A375 (cell line): ENCODE data around the gene WDR64. TPM values are rescaled to one million over a fixed set of nuclear protein-coding genes. Genes with fewer than 3 reads are reported as not detected.

Experiments used
- total RNA-seq: library from RNA; depleted of rRNA; stranded (reverse); fragments of >200 nt; shearing (Covaris generic); gene quantifications from 2 replicates; pipeline ENCODE4 v1.2.3, GENCODE V29; 2014; rRNA removed

Gene WDR64
- not detected in 2 replicates for total RNA-seq

DNA sequence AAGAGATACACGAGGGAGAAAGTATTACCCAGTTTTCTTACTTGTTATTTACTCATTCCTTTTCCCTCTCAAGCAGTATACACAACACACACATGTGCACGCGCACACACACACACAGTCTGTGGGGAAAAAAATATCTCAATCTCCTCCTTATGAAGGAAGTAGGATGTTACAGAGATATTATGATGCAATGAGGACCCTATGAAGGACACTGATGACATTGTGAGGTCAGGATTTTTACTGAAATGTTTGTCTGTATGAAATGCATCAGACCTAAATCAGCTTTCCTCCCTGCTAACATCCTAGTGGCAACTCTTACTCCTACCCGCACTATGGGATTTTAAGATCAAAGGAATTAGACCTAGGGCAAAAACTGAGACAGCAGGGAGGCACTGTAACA, at the start of gene WDR64:
WDR64 (plus strand) TSS at position 270 of the 400 bp plus-strand sequence. CDS start 204 bp downstream, outside the sequence.

DNA sequence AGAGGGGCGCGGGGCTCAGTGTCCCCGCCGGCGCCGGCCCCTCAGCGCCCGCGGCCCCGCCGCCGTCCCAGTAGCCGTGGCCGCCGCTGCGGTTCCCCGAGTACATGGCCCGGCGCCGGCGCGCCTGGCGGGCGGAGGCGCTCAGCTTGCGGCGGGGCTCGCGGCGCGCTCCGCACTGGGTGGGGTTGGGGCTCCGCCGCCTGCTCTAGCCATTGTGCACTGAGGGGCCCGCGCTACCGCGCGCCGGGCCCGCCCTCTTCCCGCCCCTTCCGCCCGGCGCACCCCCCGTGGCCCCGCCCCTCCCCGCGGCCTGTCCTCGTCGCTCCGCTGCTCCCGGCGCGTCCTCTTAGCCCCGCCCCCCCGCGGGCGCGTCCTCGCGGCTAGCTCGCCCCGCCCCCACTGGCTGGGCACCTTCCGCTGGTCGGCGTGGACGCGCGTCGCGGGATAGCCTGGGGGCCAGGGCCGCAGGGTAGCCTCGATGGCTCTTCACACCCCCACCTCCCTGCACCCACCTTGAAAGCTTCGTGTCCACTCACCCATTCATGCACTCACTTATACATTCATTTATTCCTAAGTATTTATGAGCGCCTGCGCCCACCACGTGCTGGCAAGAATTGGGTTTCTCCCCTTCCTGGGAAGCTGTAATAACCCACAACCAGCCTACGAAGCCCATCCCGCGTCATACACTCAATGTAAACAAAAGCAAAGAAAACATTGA, 11.8 kb upstream of the WDR64 start, which contains the start of the genes CHML and OPN3:
CHML (minus strand) TSS at position 221 of the 718 bp plus-strand sequence. CDS start 4,603 bp downstream, outside the sequence.
OPN3 (minus strand) TSS at position 221 of the 718 bp plus-strand sequence; CDS start at position 106, 115 bp downstream.

DNA sequence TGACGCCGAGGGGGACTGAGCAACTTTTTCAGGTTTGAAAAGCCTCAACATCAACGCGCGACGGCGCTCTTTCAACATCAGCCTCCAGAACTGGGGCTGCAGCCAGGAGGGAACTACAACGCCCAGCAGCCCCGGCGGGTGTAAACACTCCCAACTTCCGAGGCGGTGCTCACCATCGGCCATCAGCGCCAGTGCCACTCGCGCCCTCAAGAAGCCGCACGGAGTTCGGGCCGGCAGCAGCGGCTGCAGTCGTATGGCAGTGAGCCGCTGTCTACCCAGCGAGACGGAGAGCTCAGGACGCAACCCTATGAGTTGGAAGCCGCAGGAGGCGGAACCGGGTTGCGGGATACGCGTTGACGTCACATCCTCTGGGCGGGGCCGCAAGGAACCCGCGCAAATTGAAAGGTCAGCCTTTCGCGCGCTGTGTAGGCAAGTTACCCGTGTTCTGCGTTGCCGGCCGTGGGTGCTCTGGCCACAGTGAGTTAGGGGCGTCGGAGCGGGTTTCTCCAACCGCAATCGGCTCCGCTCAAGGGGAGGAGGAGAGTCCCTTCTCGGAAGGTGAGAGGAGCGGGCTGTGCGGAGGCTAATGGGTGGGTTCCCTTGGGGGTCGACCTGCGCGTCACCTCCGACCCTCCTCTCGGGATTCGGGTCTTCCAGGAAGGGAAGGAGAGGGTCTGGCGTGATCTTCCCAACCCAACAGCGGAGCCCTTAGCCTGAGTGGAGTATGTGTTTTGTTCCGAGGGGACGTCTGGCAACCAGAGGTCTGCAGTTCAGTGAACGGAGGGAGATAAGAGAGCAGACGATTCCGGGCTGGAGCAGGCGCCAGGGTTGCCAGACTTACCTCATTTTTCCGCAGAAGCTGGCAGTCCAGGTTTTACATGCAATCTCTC, 196.0 kb downstream of the WDR64 start, which contains the start of gene EXO1:
EXO1 (plus strand) TSS at position 409 of the 890 bp plus-strand sequence. CDS start 2,222 bp downstream, outside the sequence.

Other genes with a start within 250 kb of the WDR64 start
- 116 and 151 TPM in 2 replicates for gene FH, start 132.5 kb upstream of the WDR64 start, total RNA-seq
- 1.2 TPM in 1 of 2 replicates, not detected in the other for gene KMO, start 119.9 kb upstream of the WDR64 start, total RNA-seq
- 33.5 and 33.7 TPM in 2 replicates for gene CHML, start 11.9 kb upstream of the WDR64 start, total RNA-seq
- 5.8 and 6.0 TPM in 2 replicates for gene OPN3, start 11.9 kb upstream of the WDR64 start, total RNA-seq
- 73.6 and 78.8 TPM in 2 replicates for gene EXO1, start 195.9 kb downstream of the WDR64 start, total RNA-seq